GM23248 (cell line): ENCODE measurements around the gene AKR1B15.

ENCODE experiments used
- EZH2 ChIP-seq: fragments of 200-600 bp; sonication (generic); IDR thresholded peaks from 2 replicates; pipeline ENCODE4 v1.6.1; 2018; ENCODE audit warnings: antibody characterized with exemption, mild to moderate bottlenecking; ENCODE audit not compliant: insufficient read depth, poor library complexity, severe bottlenecking
- EZH2phosphoT487 ChIP-seq: fragments of 200-600 bp; sonication (generic); IDR thresholded peaks from 2 replicates; pipeline ENCODE4 v1.6.1; 2018; ENCODE audit warnings: antibody characterized with exemption, moderate library complexity, mild to moderate bottlenecking, low read depth; ENCODE audit not compliant: insufficient read depth

- TF ChIP-seq EZH2 (no peak), EZH2phosphoT487 (no peak)
Measured at GRCh38 chr7:134549366-134549765, 456 bp downstream of the AKR1B15 start.
